HG03045 (cell line): ENCODE measurements around the gene ATL2.
A peak's percentile ranks its signal among the peaks of the same experiment; 100 is the strongest.
"Not testable (repeated sequence)": the region's sequence is repeated elsewhere in the genome, so short reads cannot be mapped to it uniquely, and the experiment has no call there.

Experiments
- ATAC-seq: cut with Tn5 transposase; IDR thresholded peaks from one replicate; pipeline ENCODE4 v1.9.1; 2021; ENCODE audit warnings: mild to moderate bottlenecking, moderate library complexity; ENCODE audit not compliant: unreplicated experiment

ATL2 gene

DNA sequence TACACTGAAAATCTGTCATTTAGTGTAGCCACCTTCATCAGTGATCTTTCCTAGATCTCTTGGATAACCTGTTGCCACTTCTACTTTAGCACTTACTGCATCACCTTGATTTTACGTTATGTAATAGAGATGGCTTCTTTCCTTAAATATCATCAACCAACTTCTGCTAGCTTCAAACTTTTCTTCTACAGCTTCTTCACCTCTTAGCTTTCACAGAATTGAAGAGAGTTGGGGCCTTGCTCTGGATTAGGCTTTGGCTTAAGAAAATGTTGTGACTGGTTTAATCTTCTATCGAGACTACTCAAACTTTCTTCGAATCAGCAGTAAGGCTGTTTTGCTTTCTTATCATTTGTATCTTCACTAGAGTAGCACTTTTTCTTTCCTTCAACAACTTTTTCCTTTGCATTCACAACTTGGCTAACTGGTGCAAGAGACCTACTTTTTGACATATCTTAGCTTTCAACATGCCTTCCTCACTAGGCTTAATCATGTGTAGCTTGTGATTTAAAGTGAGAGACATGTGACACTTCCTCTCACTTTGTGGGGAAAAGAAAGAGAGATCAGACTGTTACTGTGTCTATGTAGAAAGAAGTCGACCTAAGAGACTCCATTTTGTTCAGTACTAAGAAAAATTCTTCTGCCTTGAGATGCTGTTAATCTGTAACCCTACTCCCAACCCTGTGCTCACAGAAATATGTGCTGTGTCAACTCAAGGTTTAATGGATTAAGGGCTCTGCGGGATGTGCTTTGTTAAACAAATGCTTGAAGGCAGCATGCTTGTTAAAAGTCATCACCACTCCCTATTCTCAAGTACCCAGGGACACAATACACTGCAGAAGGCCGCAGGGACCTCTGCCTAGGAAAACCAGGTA lies 99.6 kb downstream of the ATL2 start:
- ATAC-seq = no peak

DNA sequence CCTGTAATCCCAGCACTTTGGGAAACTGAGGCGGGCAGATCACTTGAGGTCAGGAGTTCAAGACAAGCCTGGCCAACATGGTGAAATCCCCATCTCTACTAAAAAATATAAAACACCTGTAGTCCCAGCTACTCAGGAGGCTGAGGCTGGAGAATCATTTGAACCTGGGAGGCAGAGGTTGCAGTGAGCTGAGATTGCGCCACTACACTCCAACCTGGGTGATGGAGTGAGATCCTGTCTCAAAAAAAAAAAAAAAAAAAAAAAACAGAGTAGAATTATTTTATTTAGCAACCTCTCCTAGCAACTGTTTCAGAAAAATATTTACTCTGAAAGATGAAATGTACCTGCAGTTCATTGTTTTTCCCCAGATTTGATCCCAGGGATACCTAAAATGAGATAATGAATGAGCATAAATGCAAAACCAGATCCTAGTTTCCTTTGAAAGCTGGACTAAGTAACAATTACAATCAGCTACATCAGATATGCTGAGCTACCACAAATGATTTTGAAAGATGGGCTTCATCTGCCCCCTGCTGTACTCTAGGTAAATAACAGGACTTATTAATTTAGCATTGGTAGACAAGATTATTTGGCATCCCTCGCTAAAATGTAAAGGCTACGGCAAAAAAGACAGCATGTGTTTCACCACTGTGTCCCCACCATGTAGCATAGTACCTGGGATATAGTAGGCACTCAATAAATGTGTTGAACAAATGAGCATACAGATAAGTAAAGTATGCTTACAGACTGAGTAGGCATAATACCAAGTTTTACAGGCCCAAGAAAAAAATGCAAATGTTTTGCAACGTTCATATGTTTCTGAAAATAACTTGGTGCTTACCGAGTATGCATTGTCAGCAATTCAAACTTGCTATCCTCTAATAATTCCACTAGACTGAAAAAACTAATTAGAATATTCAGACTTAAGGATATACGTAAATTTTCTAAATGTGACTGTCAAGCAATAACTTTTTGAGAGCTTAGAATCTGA lies 102.5 kb downstream of the ATL2 start:
- ATAC-seq = no peak

DNA sequence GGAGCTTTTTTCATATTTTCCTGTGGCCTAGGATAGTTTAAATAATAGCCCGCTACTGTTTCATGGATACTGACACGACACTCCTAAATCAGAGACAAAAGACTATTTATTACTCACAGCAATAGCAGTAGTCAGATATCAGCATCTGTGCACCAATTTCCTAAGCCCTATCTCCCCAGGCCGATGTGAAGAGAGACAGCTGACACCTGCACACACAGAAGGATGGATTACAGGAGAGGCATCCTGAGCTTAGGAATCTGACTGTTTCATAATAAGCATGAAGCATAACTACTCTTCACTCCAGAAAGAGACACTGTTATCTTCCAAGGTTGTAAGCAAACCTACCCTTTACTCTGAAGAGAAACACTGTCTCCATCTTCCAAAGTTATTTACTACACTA lies 105.4 kb downstream of the ATL2 start:
- no peak for ATAC-seq

DNA sequence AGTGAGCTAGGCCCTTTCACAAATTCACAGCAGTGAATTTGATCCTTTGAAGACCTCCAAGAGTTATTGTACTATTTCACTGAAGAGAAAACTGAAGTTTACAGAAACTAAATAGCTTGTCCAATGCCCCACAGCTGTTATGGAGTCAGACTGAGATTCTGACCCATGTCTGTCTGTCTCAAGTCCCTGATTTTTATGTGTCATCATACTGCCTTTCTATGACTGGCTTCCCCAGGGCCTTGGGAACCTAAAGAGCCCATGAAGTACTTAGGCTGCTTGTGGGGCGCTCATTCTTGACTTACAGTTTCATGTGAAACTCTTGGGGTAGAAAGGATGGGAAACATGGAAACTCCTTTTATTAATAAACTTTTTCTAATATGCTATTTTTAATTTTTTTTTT lies 107.7 kb downstream of the ATL2 start:
- ATAC-seq = no peak

DNA sequence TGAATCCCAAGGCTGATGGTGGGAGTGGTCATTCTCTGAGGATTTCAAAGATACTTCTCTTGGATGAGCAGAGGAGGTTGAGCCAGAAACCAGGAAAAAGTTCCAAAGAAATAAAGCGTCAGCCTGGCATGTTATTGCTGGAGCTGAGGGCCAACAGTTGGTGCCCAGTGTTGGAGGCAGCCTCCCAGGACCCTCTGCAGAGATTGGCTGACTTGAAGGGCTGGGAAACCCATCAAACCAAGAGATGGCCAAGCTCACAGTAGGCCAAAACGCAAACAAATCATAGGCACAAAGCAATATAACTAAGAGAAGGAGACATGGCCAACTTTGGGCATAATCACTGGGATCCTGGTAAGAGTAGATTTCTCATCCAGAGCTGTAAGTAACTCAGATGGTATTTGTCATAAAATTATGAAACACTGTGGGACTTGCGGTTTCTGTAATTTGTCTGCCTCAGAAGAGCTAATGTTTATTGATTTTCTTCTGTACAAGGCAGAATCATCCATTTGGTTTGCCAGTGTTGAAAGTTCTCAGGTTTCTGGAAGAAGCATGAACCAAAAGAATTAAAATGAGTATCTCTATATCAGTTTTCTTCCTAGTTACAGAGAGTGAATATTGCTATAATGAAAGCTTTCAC lies 108.3 kb downstream of the ATL2 start:
- no peak for ATAC-seq

DNA sequence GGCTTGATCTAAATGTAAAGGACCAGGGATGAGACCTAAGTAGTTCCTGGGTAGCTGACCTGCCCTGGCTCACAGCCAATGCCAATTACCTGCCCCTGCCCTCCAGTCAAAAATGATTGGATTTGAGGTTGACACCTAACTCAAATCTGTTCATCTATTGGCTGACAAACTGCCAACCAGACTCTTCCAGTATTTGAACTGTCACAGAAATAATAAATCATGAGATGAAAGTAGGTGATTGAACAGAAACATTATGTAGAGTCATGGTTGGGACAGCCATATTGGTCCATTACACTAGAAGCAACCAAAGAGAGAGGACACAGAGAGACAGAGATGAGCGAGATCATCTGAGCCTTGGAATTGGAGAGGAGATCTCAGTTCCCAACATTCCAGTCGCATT lies 109.1 kb downstream of the ATL2 start:
- no peak for ATAC-seq

DNA sequence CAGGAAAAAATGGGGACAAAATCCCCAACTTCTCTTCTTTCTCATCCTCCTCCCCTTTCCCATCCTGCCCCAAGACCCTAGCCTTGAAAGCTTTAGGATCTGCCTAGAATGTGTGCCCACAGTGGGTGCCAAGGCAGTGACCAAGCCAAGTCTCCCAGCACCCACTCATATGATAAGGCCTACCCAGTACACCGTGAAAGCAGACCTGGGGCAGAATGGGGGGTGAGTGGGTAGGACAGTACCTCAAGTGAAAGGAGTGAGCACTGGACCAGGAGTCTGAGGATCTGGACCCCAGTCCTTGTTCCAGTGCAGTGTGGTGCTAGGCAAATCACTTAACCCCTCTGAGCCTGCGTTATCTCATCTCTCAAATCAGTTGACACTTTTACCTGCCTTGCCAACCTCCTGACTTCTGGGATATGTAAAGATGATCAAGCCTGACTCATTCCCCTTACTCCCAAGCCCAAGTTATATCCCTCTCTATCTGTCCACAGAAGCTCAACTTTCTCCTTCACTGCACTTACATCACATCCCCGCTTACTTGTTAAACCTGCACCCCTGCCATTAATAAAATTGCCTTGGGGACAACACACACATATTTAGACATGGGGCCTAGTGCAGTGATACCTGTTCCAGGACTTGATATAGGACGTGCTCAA lies 109.7 kb downstream of the ATL2 start:
- no peak for ATAC-seq

DNA sequence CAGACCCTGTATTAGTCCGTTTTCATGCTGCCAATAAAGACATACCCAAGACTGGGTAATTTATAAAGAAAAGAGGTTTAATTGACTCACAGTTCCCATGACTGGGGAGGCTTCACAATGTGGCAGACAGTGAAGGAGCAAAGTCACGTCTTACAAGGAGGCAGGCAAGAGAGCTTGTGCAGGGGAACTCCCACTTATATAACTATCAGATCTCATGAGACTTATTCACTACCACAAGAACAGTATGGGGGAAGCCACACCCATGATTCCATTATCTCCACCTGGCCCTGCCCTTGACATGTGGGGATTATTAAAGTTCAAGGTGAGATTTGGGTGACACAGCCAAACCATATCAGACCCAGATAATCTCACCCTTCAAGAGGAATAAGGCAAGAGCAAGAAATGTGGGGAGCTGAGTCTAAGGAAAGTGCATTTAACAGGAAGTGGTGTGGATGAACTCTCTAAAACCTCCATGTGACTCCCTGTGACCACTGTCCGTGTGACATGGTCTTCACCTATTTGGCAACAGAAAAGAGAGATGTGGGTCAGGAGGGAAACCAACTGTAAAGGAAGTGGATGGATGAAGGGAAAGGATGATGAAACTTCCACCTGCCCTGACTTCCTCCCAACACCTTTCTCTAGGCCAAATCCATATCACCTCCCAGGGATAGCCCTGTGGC lies 110.6 kb downstream of the ATL2 start:
- ATAC-seq = no peak

DNA sequence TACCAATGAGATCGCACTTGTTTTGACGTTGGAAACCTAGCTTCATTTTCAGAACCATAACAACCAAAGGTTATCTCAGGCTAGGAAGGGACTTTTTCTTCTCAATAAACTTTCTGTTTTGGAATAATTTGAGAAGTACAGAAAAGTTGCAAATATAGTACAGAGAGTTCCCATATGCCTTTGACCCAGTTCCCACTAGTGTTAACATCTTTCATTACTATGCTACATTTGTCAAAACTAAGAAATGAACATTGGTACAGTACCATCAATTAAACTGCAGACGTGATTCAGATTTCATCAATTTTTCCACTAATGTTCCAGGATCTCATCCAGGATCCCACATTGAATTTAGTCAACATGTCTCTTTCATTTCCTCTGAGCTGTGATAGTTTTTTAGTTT lies 111.6 kb downstream of the ATL2 start:
- ATAC-seq = no peak

DNA sequence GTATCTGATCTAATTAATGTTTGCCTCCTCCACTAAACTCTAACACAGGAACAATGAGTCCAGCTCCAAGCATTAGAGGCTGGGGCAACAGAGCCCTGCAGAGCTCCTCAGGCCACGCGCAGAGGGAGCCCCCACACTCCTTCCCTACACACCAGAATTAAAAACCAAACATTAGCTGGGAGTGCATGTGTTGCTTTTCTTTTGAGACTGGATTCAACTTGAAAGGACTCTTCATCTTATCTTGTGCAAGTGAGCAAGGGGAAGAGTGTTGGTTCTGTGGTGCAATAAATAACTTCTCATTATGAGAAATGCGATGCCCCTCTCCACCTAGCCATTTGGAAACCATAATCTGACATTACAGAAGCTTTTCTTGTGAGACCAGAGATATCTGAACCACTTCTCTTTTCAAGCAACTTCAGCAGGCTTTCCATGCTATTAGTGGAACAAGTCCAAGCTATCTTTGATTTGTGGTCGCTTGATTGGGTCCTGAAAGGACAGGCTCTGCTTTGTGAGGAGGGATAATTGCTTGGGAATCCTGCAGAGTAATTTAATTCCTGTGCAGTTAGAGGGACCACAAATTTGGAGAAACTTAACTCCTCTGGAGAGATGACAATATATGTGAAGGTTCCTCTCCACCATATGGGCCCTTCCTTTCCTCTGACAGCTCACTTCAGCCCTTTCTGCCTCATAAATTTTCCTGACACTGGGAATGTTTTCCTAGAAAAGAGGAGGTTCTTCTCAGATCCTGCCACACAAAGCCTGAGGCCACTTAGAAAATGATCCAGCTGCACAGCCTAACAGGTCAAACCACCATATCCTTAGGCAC lies 112.5 kb downstream of the ATL2 start:
- no peak for ATAC-seq

DNA sequence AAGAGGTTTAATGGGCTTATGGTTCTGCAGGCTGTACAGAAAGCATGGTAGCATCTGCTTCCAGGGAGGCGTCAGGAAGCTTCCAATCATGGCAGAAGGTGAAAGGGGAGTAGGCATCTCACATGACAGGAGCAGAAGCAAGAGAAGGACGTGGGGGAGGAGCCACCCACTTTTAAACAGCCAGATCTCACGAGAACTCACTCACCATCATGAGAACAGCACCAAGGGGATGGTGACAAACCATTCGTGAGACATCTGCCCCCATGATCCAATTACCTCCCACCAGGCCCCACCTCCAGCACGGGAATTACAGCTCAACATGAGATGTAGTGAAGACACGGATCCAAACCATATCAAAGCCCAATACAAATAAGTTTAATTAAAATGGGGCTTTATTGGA lies 113.8 kb downstream of the ATL2 start:
- ATAC-seq = no peak

DNA sequence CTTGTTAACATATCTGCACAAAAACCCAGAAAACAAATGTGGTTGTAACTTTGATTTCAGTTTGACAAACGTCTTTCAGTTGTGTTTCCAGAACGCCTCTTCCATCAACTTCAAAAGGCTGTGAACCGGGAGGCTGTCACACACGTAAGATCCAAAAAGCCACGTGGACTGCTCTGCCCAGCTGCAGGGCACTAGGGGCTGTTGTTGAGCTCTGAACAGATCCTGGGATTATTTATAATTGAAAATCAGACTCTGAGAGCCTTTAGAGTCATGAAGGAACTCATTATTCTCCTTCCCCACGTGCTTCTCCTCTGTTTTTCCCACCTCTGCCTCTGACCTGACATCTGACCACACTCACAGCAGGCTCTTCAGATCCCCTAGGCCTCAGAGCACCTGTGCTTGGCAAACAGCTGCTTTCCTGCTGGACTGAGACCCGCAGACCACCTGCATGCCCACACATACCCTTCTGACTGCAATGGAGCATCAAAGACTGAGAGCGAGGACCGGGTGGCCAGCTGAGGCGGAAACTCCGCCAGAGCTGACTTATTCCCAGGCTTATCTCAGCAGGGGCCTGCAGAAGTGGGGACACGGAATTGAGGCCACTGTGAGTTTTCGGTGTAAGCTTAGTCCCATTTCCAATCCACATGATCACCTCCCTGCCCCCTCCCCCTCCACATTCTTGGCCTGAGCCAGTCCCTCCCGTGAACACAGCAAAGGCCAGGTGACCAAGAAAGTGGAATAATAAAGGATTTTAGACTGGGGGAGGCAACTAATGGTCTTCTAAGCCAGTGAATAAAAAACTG lies 114.8 kb downstream of the ATL2 start:
- ATAC-seq = peak; percentile 61

DNA sequence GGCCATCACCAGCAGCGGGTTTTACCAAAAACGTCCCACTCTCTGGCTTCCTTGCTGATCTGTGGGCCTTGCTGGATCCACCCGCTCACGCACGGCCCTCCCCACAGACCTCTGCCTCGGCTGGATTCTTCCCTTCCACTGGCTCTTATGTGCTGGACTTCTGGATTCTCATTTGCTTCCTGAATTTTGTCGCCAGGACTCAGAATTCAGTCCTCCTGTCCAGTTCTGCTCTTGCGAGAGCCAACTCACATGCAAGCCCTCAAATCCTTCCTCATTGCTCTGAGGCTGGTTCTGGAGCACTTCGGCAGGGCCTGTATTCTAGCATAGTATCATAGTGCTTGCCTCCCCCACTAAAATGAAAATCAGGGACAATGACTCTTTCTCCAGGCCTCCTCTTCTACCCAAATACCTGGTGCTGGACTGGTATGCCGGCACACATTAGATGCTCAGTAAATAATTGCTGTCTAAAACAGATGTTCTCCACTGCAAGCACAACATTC lies 115.5 kb downstream of the ATL2 start:
- ATAC-seq = no peak

DNA sequence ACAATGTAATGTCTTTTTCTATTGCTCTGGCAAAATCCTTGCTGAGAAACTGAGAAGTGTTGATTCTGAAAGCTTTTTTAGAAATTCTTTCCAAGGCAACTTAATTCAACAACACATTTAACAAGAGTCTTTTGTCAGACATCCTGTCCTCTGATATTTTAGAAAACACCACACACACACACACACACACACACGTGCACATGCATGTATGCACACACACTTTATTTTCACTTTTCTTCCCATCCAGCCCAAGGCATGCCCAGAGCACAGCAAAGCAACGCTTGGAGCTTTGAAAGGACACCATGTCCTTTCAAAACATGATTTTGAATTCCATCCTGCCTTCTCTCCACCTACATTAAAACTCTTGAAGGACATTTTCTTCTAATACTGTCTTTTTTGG lies 116.1 kb downstream of the ATL2 start:
- ATAC-seq = no peak

DNA sequence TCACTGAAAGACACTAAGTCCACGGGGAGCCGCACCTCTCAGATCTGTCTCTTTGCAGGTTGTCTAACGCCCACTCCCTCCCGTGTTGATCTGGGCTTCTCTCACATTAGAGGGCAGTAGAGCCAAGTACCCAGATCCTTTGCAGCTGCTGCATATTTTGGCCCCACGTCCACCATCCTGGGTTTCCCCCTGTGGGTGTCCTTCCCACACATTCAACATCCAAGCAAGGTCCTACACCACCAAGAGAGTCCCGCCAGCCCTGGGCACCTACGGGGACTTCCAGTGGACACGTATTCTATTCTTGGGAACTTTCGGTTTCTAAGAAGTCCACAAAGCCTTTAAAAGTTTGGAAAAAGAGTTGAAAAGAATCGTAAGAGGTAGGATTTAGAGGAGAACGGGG lies 116.6 kb downstream of the ATL2 start:
- no peak for ATAC-seq

DNA sequence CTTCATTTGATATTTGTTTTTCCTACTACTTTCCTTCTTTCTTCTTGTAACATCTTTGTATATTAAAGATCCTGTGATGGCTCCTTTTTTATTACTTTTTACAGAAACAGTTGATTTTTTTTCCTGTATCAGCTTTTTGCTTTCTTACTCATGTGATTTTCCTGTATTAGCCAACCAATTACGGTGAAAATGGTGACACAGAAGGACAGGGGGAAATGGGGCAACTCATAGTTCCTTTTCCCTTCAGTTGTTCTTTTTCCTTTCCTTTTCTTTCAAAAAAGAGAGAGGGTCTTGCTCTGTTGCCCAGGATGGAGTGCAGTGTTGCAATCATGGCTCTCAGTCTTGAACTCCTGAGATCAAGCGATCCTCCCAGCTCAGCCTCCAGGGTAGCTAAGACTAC lies 117.8 kb downstream of the ATL2 start:
- ATAC-seq = no peak

DNA sequence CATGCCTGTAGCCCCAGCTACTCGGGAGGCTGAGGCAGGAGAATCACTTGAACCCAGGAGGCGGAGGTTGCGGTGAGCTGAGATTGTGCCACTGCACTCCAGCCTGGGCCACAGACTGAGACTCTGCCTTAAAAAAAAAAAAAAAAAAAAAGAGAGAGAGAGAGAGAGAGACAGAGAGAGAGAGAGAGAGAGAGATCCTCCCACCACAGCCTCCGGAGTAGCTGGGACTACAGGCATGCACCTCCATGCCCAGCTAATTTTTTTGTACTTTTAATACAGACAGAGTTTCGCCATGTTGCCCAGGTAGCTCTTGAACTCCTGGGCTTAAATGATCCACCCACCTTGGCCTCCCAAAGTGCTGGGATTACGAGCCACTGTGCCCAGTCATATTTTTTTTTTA lies 119.4 kb downstream of the ATL2 start:
- ATAC-seq = not testable (repeated sequence)

DNA sequence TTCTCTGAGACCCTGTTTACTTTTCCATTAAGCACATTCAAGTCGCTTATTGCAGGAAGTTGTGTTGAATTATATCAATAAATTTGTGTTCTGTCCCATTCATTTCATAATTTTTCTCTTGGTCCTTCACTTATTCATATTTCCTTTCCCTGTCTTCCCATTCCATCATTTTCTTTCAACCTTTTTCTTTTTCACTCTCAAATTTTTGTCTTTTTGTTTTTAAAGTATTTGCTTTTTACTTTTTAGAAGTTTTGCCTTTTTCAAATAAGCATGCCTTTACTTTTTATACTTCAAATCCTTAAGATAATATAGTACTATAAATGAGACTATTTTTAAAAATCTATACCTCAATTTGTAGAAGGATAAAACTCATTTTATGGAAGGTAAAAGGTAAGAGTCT lies 120.5 kb downstream of the ATL2 start:
- no peak for ATAC-seq
